Measurements from ENCODE around the gene RALGAPA1.

- no peak for TF ChIP-seq EP300 (IDR thresholded peaks at IDR 0.05)
- TF ChIP-seq POLR2AphosphoS5 (IDR thresholded peaks at IDR 0.05): no peak
- TF ChIP-seq CTCF (IDR thresholded peaks at IDR 0.05): no peak
- TF ChIP-seq POLR2A (IDR thresholded peaks at IDR 0.05): no peak
Observed at GRCh38 chr14:35492569-35493014, 316.5 kb downstream of the RALGAPA1 start.

Data from stomach (tissue), 4 donors.